Measurements from ENCODE around the gene CKB. TPM values are rescaled to one million over a fixed set of nuclear protein-coding genes. Genes with fewer than 3 reads are reported as not detected.

Gene CKB
- polyA plus RNA-seq, 1 donor (not counting 4 experiments of a cell fraction or from before 2014, with no cell fraction given) = 10.0 TPM

GRCh38 chr14:103560691-103561090 lies 38.1 kb upstream of the CKB start:
- H3K79me2 ChIP-seq (ENCODE audit: control insufficient read depth, insufficient read depth, low read length) = peaks cover 88% of the 10 kb centered on the region
- dilution Hi-C loops (cut with MboI; ENCODE audit: extremely low pct_ligation_motif_present, low sequenced_read_pairs) = no loop called here
- H3K27ac ChIP-seq (ENCODE audit: control insufficient read depth, insufficient read depth, low read length) = peak overlapping the region; percentile 72
- no peak overlapping the region for H2AFZ ChIP-seq (ENCODE audit: control insufficient read depth, low read length)
- no peaks in the 10 kb centered on the region for H3K9me1 ChIP-seq (ENCODE audit: control insufficient read depth, extremely low read depth, insufficient read depth, low read length)
- FAIRE-seq = no peak
- peak overlapping the region; percentile 93 to 97 (median 95) for H3K4me3 ChIP-seq (ENCODE audit: control insufficient read depth in 2 of 3, extremely low read depth in 1 of 3, insufficient read depth in 2 of 3, low read depth in 1 of 3, low read length in 3 of 3)
- H3K36me3 ChIP-seq (ENCODE audit: control insufficient read depth in 2 of 2, extremely low read depth in 1 of 2, insufficient read depth in 2 of 2, low read length in 2 of 2) = peaks cover 12 to 13% of the 10 kb centered on the region in 2 experiments
- no peaks in the 10 kb centered on the region for H3K9me3 ChIP-seq (ENCODE audit: control insufficient read depth, low read depth, low read length)
- H3K4me2 ChIP-seq (ENCODE audit: control insufficient read depth, extremely low read depth, insufficient read depth, low read depth, low read length) = peak overlapping the region; percentile 94
- TF ChIP-seq EZH2 (IDR thresholded peaks at IDR 0.05; ENCODE audit: low read length) = no peak
- no peak for TF ChIP-seq CTCF (optimal IDR thresholded peaks at IDR 0.05 in 1 of 3, IDR thresholded peaks at IDR 0.05 in 1 of 3, conservative IDR thresholded peaks at IDR 0.05 in 1 of 3; ENCODE audit: extremely low read depth in 1 of 3, insufficient read depth in 2 of 3, low read length in 3 of 3)
- H3K9ac ChIP-seq (ENCODE audit: control insufficient read depth, extremely low read depth, insufficient read depth, low read length) = peak overlapping the region; percentile 83
- no peak for DNase-seq (ENCODE audit: low read depth, low spot score)
- H3K4me1 ChIP-seq (ENCODE audit: control insufficient read depth, extremely low read depth, insufficient read depth, low read length) = peaks cover 15% of the 10 kb centered on the region
- H3K27me3 ChIP-seq (ENCODE audit: control insufficient read depth, extremely low read depth, insufficient read depth, low read length) = no peaks in the 10 kb centered on the region
- peaks cover 9% of the 10 kb centered on the region for H4K20me1 ChIP-seq (ENCODE audit: control insufficient read depth, extremely low read depth, insufficient read depth, low read length)

- Histone ChIP-seq H3K4me1 (ENCODE audit: control insufficient read depth, extremely low read depth, insufficient read depth, low read length) (peaks cover 15% of the 10 kb centered on the region), H3K4me3 (ENCODE audit: control insufficient read depth in 2 of 3, extremely low read depth in 1 of 3, insufficient read depth in 2 of 3, low read depth in 1 of 3, low read length in 3 of 3) (no peak overlapping the region)
Observed at GRCh38 chr14:103559766-103560165, 37.1 kb upstream of the CKB start.

More at GRCh38 chr14:103559766-103560165, 37.1 kb upstream of the CKB start:
- Histone ChIP-seq H2AFZ (ENCODE audit: control insufficient read depth, low read length) (no peak overlapping the region), H3K9me1 (ENCODE audit: control insufficient read depth, extremely low read depth, insufficient read depth, low read length) (no peaks in the 10 kb centered on the region), H3K79me2 (ENCODE audit: control insufficient read depth, insufficient read depth, low read length) (peaks cover 84% of the 10 kb centered on the region), H3K4me2 (ENCODE audit: control insufficient read depth, extremely low read depth, insufficient read depth, low read depth, low read length) (no peak overlapping the region), H3K27me3 (ENCODE audit: control insufficient read depth, extremely low read depth, insufficient read depth, low read length) (no peaks in the 10 kb centered on the region), H4K20me1 (ENCODE audit: control insufficient read depth, extremely low read depth, insufficient read depth, low read length) (peaks cover 9% of the 10 kb centered on the region), H3K36me3 (ENCODE audit: control insufficient read depth in 2 of 2, extremely low read depth in 1 of 2, insufficient read depth in 2 of 2, low read length in 2 of 2) (peaks cover 12 to 13% of the 10 kb centered on the region in 2 experiments), H3K27ac (ENCODE audit: control insufficient read depth, insufficient read depth, low read length) (no peak overlapping the region), H3K9me3 (ENCODE audit: control insufficient read depth, low read depth, low read length) (no peaks in the 10 kb centered on the region), H3K9ac (ENCODE audit: control insufficient read depth, extremely low read depth, insufficient read depth, low read length) (no peak overlapping the region)
- TF ChIP-seq EZH2 (IDR thresholded peaks at IDR 0.05; ENCODE audit: low read length) (no peak), CTCF (optimal IDR thresholded peaks at IDR 0.05 in 1 of 3, IDR thresholded peaks at IDR 0.05 in 1 of 3, conservative IDR thresholded peaks at IDR 0.05 in 1 of 3; ENCODE audit: extremely low read depth in 1 of 3, insufficient read depth in 2 of 3, low read length in 3 of 3) (no peak)
- dilution Hi-C loops (cut with MboI; ENCODE audit: extremely low pct_ligation_motif_present, low sequenced_read_pairs) = no loop called here
- FAIRE-seq (no peak), DNase-seq (ENCODE audit: low read depth, low spot score) (no peak)
